ENCODE measurements around the gene IGF1R.

DNA sequence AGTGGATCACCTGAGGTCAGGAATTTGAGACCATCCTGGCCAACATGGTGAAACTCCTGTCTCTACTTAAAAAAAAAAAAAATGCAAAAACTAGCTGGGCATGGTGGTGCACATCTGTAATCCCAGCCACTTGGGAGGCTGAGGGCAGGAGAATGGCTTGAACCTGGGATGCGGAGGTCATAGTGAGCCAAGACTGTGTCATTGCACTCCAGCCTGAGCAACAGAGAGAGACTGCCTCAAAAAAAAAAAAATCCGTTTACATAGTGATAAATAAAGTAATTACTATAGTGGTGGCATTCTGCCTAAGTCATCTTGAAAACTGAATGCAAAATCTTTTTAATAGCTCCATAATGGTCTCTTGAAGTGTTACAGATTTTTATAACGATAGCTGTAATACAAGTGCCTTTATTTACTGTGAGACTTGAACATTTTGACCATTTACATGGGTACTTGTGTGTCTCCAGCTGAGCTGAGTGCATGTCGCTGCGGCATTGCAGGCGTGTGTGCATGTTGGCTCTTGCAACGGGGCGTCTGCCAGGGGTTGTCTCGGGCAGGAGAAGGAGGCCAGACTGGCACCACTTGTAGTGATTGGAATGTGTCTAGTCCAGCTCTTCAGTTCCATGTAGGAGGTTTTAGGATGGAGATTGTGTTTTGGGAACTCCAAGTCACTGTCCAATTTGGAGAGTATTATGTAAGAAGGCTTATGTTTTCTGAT lies 111.9 kb downstream of the IGF1R start:
- TF ChIP-seq, protein P1, sequence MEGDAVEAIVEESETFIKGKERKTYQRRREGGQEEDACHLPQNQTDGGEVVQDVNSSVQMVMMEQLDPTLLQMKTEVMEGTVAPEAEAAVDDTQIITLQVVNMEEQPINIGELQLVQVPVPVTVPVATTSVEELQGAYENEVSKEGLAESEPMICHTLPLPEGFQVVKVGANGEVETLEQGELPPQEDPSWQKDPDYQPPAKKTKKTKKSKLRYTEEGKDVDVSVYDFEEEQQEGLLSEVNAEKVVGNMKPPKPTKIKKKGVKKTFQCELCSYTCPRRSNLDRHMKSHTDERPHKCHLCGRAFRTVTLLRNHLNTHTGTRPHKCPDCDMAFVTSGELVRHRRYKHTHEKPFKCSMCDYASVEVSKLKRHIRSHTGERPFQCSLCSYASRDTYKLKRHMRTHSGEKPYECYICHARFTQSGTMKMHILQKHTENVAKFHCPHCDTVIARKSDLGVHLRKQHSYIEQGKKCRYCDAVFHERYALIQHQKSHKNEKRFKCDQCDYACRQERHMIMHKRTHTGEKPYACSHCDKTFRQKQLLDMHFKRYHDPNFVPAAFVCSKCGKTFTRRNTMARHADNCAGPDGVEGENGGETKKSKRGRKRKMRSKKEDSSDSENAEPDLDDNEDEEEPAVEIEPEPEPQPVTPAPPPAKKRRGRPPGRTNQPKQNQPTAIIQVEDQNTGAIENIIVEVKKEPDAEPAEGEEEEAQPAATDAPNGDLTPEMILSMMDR (conservative IDR thresholded peaks at IDR 0.05), result no peak
- no peak for TF ChIP-seq EZH2 (IDR thresholded peaks at IDR 0.05; ENCODE audit: low read depth)
